ENCODE measurements around the gene ZNF655. TPM values are rescaled to one million over a fixed set of nuclear protein-coding genes. Genes with fewer than 3 reads are reported as not detected.
A peak's percentile ranks its signal among the peaks of the same experiment; 100 is the strongest.
"Not testable (repeated sequence)": the region's sequence is repeated elsewhere in the genome, so short reads cannot be mapped to it uniquely, and the experiment has no call there.

The ZNF655 gene
- total RNA-seq, 2 experiments from 2014 or later = 51.1 to 52.0 TPM

DNA sequence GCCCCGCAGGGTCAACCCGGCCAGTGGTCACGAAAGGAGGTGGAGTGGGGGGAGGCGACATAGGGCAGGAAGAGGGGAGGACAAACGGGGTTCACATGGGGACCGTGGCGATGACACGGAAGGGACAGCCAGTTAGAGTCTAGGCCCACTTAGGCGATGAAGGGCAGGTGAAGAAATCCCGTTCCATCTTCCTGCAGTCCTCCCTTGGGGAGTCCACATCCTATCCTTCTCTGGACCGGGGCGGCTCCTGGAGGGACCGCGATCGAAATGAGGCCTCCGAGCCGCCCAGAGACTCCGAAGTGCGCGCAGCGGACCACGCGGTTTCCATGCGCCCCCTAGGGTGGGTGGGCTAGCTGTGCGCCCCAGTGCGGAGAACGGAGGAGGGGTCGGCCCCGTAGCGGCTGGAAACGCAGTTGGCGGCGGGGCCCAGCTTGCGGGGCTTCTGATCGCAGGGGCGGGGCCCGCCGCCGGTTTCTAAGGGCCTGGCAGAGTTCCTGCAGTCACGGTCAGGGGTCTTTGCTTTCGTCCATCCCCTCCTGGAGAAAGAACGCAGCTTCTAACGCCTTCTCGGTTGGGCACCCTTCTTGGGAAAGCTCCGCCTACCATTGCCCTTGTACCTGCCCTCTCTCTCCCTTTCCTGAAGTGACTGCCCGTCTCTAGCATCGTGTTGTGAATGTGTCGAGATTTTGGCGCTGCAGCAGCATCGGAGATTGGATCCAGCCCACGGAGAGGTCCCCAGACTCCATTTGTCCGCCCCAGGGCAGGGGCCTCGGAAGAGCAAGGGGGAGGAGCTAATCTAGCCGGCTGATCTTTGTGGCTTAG is 21.7 kb downstream of the ZNF655 start:
- ChIA-PET CTCF (interaction anchor here (0.5 to 1.4 kb wide), 7 partner anchors 19 to 1251 kb away, joined by 3 to 4 read pairs (median 3); no protein-coding TSS in a partner anchor), POLR2A (interaction anchor here (1.1 kb wide), 1 partner anchor 109 kb away, joined by 6 read pairs; no protein-coding TSS in a partner anchor)
- peak; percentile 78 for ATAC-seq
- Mint-ChIP-seq H3K36me3 (ENCODE audit: low read depth) (no peaks in the 10 kb centered on the region), H3K27ac (peak overlapping the region; percentile 73), H3K9me3 (ENCODE audit: low read depth) (no peaks in the 10 kb centered on the region), H3K4me1 (peaks cover 19% of the 10 kb centered on the region), H3K4me3 (peak overlapping the region; percentile 70), H3K27me3 (no peaks in the 10 kb centered on the region)
- intact Hi-C loops (cut with DNase I, micrococcal nuclease) = loop anchor here (1.0 to 2.0 kb wide), 2 partner anchors 37 to 108 kb away; partner anchors contain the start of genes ZSCAN25 (in 2 of the 2) and ZNF789 (in 1 of the 2)
- peak; percentile 75 for DNase-seq

GRCh38 chr7:99580778-99581332 is 22.4 kb downstream of the ZNF655 start:
- Mint-ChIP-seq H3K4me3 (peak overlapping the region; percentile 70), H3K27ac (peak overlapping the region; percentile 73), H3K4me1 (peaks cover 19% of the 10 kb centered on the region)
- not testable (repeated sequence) for DNase-seq; H3K36me3 Mint-ChIP-seq (ENCODE audit: low read depth); H3K27me3 Mint-ChIP-seq; ATAC-seq; H3K9me3 Mint-ChIP-seq (ENCODE audit: low read depth)
- intact Hi-C loops (cut with DNase I, micrococcal nuclease) = loop anchor here (1.0 to 2.0 kb wide), 2 partner anchors 36 to 109 kb away; partner anchors contain the start of genes ZSCAN25 (in 2 of the 2) and ZNF789 (in 1 of the 2)
- POLR2A ChIA-PET = interaction anchor here (1.1 kb wide), 1 partner anchor 109 kb away, joined by 6 read pairs; no protein-coding TSS in a partner anchor
- CTCF ChIA-PET = interaction anchor here (0.6 to 1.4 kb wide), 5 partner anchors 17 to 1252 kb away, joined by 3 to 4 read pairs (median 3); partner anchors contain the start of gene TMEM225B

- Mint-ChIP-seq H3K27ac (no peak overlapping the region), H3K9me3 (ENCODE audit: low read depth) (no peaks in the 10 kb centered on the region), H3K27me3 (no peaks in the 10 kb centered on the region), H3K36me3 (ENCODE audit: low read depth) (no peaks in the 10 kb centered on the region), H3K4me1 (no peaks in the 10 kb centered on the region), H3K4me3 (no peak overlapping the region)
- intact Hi-C loops (cut with DNase I, micrococcal nuclease) = no loop called here
- CTCF ChIA-PET = no interaction called here
- POLR2A ChIA-PET = no interaction called here
- no peak for DNase-seq
- ATAC-seq = peak; percentile 41
These were observed 30.4 kb downstream of the ZNF655 start for GRCh38 chr7:99588868-99589267.

DNA sequence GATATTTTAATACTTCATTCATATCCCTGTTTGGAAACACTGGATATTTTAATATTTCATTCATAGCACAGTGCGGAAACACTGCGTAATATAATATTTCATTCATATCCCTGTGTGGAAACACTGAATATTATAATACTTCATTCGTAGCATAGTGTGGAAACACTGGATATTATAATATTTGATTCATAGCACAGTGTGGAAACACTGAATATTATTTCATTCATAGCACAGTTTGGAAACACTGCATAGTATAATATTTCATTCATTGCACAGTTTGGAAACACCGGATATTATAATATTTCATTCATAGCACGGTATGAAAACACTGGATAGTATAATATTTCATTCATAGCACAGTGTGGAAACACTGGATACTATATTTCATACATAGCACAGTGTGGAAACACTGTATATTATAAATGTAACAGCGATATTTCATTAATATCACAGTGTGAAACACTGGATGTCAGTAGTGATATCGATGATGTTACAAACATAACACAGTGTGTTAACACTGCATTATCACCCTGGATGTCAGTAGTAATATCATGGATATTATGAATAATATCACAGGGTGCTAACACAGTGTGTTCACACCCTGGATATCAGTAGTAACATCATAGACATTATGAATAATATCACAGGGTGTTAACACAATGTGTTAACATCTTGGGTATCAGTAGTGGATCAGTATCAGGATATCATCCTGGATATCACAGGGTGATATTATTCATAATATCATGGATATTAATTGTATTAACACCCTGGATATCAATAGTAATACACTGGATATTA is 36.7 kb downstream of the ZNF655 start:
- CTCF ChIA-PET = no interaction called here
- no peaks in the 10 kb centered on the region for H3K9me3 Mint-ChIP-seq (ENCODE audit: low read depth)
- POLR2A ChIA-PET = no interaction called here
- ATAC-seq (peak; percentile 76), DNase-seq (no peak)
- H3K4me3 Mint-ChIP-seq = no peak overlapping the region
- no peak overlapping the region for H3K27ac Mint-ChIP-seq
- H3K36me3 Mint-ChIP-seq (ENCODE audit: low read depth) = no peaks in the 10 kb centered on the region
- H3K4me1 Mint-ChIP-seq = no peaks in the 10 kb centered on the region
- H3K27me3 Mint-ChIP-seq = no peaks in the 10 kb centered on the region
- intact Hi-C loops (cut with DNase I, micrococcal nuclease) = no loop called here

- H3K27ac Mint-ChIP-seq = no peak overlapping the region
- H3K4me3 Mint-ChIP-seq = no peak overlapping the region
- ChIA-PET CTCF (no interaction called here), POLR2A (no interaction called here)
- no peaks in the 10 kb centered on the region for H3K36me3 Mint-ChIP-seq (ENCODE audit: low read depth)
- no peak for DNase-seq
- no peaks in the 10 kb centered on the region for H3K4me1 Mint-ChIP-seq
- intact Hi-C loops (cut with DNase I, micrococcal nuclease) = no loop called here
- H3K27me3 Mint-ChIP-seq = no peaks in the 10 kb centered on the region
- H3K9me3 Mint-ChIP-seq (ENCODE audit: low read depth) = no peaks in the 10 kb centered on the region
- no peak for ATAC-seq
These were observed 38.0 kb downstream of the ZNF655 start for GRCh38 chr7:99596408-99596955.

- H3K4me3 Mint-ChIP-seq = no peak within 1 kb of the TSS
- H3K9me3 Mint-ChIP-seq (ENCODE audit: low read depth) = no peaks in the 10 kb centered on the region
- no peak within 1 kb of the TSS for H3K27ac Mint-ChIP-seq
- no peaks in the 10 kb centered on the region for H3K27me3 Mint-ChIP-seq
- peak; percentile 67 for DNase-seq
- no peaks in the 10 kb centered on the region for H3K36me3 Mint-ChIP-seq (ENCODE audit: low read depth)
- intact Hi-C loops (cut with DNase I, micrococcal nuclease) = no loop called here
- peak; percentile 10 for ATAC-seq
- ChIA-PET POLR2A (interaction anchor here (0.6 kb wide), 1 partner anchor 579 kb away, joined by 3 read pairs; the partner anchor contains the start of gene GPC2), CTCF (interaction anchor here (0.5 to 1.0 kb wide), 2 partner anchors 17 to 40 kb away, joined by 3 read pairs; no protein-coding TSS in a partner anchor)
- no peaks in the 10 kb centered on the region for H3K4me1 Mint-ChIP-seq
These were observed 39.5 kb downstream of the ZNF655 start, which contains the start of gene TMEM225B for GRCh38 chr7:99597762-99598501. Gene TMEM225B, plus strand, starts transcription at chr7:99598267. Its CDS starts 6,122 bp downstream, at chr7:99604389.

DNA sequence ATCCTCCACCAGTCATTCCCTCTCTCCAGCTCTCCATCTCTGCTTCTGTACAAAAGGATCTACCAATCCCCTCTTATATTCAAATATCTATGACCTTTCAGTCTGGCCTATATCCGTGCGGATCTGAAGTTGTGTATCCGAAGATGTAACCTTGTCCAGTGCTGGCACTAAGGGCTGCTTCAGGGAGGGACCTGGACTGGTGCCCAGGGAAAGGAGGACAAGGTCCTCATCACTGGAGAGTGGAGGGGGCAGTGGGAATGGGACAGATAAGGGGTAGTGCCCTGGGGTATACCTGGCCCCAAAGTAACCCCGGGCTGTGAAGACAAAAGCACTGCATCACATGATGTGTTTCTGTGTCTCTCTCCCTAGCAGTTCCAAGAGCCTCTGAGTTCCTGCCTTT is 41.4 kb downstream of the ZNF655 start:
- no peak for DNase-seq
- H3K36me3 Mint-ChIP-seq (ENCODE audit: low read depth) = no peaks in the 10 kb centered on the region
- no peak overlapping the region for H3K27ac Mint-ChIP-seq
- no peaks in the 10 kb centered on the region for H3K4me1 Mint-ChIP-seq
- intact Hi-C loops (cut with DNase I, micrococcal nuclease) = no loop called here
- no peaks in the 10 kb centered on the region for H3K9me3 Mint-ChIP-seq (ENCODE audit: low read depth)
- POLR2A ChIA-PET = no interaction called here
- ATAC-seq = no peak
- no peak overlapping the region for H3K4me3 Mint-ChIP-seq
- H3K27me3 Mint-ChIP-seq = no peaks in the 10 kb centered on the region
- CTCF ChIA-PET = no interaction called here

- no peak for DNase-seq
- intact Hi-C loops (cut with DNase I, micrococcal nuclease) = no loop called here
- no peaks in the 10 kb centered on the region for H3K36me3 Mint-ChIP-seq (ENCODE audit: low read depth)
- H3K27ac Mint-ChIP-seq = no peak overlapping the region
- no peaks in the 10 kb centered on the region for H3K4me1 Mint-ChIP-seq
- ChIA-PET CTCF (no interaction called here), POLR2A (no interaction called here)
- ATAC-seq = no peak
- no peaks in the 10 kb centered on the region for H3K9me3 Mint-ChIP-seq (ENCODE audit: low read depth)
- H3K27me3 Mint-ChIP-seq = no peaks in the 10 kb centered on the region
- no peak overlapping the region for H3K4me3 Mint-ChIP-seq
These were observed 43.3 kb downstream of the ZNF655 start for GRCh38 chr7:99601656-99602310.

GRCh38 chr7:99605527-99605926 is 47.1 kb downstream of the ZNF655 start:
- POLR2A ChIA-PET = no interaction called here
- H3K4me3 Mint-ChIP-seq = no peak overlapping the region
- H3K27ac Mint-ChIP-seq = no peak overlapping the region
- intact Hi-C loops (cut with DNase I, micrococcal nuclease) = no loop called here
- H3K4me1 Mint-ChIP-seq = no peaks in the 10 kb centered on the region
- H3K27me3 Mint-ChIP-seq = no peaks in the 10 kb centered on the region
- CTCF ChIA-PET = no interaction called here
- no peak for ATAC-seq
- H3K36me3 Mint-ChIP-seq (ENCODE audit: low read depth) = no peaks in the 10 kb centered on the region
- no peak for DNase-seq
- H3K9me3 Mint-ChIP-seq (ENCODE audit: low read depth) = no peaks in the 10 kb centered on the region

GRCh38 chr7:99606531-99606930 is 48.1 kb downstream of the ZNF655 start:
- no peaks in the 10 kb centered on the region for H3K9me3 Mint-ChIP-seq (ENCODE audit: low read depth)
- H3K4me1 Mint-ChIP-seq = no peaks in the 10 kb centered on the region
- H3K27ac Mint-ChIP-seq = no peak overlapping the region
- CTCF ChIA-PET = no interaction called here
- intact Hi-C loops (cut with DNase I, micrococcal nuclease) = no loop called here
- POLR2A ChIA-PET = no interaction called here
- DNase-seq (no peak), ATAC-seq (no peak)
- no peaks in the 10 kb centered on the region for H3K36me3 Mint-ChIP-seq (ENCODE audit: low read depth)
- no peak overlapping the region for H3K4me3 Mint-ChIP-seq
- no peaks in the 10 kb centered on the region for H3K27me3 Mint-ChIP-seq

Data from activated CD4-positive, alpha-beta T cell treated with anti-CD3 and anti-CD28 coated beads for 36 hours (primary cell).